ENCODE measurements around the gene WNT7A. TPM values are rescaled to one million over a fixed set of nuclear protein-coding genes. Genes with fewer than 3 reads are reported as not detected.
"Not testable (repeated sequence)": the region's sequence is repeated elsewhere in the genome, so short reads cannot be mapped to it uniquely, and the experiment has no call there.

WNT7A gene
- not detected for total RNA-seq
- long read RNA-seq = 0 reads

GRCh38 chr3:13879946-13880810, at the start of gene WNT7A:
WNT7A (minus strand) TSS chr3:13880071; CDS start chr3:13879816, 255 bp downstream.
- no peak for DNase-seq
- ATAC-seq = peak; percentile 22 to 31
- intact Hi-C loops (cut with DNase I) = loop anchor here (5.0 to 10.0 kb wide), 2 partner anchors 215 to 223 kb away; no protein-coding TSS in a partner anchor

GRCh38 chr3:13928741-13929140, 48.9 kb upstream of the WNT7A start:
- DNase-seq; ATAC-seq; intact Hi-C loops (cut with DNase I): not testable (repeated sequence)

GRCh38 chr3:13927295-13927694, 47.4 kb upstream of the WNT7A start:
- intact Hi-C loops (cut with DNase I) = no loop called here
- ATAC-seq (no peak), DNase-seq (no peak)

GRCh38 chr3:13916375-13916774, 36.5 kb upstream of the WNT7A start:
- intact Hi-C loops (cut with DNase I) = no loop called here
- ATAC-seq (no peak), DNase-seq (no peak)

GRCh38 chr3:13902648-13903238, 22.9 kb upstream of the WNT7A start:
- intact Hi-C loops (cut with DNase I) = no loop called here
- no peak for ATAC-seq
- no peak for DNase-seq

GRCh38 chr3:13901935-13902584, 22.2 kb upstream of the WNT7A start:
- ATAC-seq (no peak), DNase-seq (no peak)
- intact Hi-C loops (cut with DNase I) = no loop called here

- no peak for ATAC-seq
- intact Hi-C loops (cut with DNase I) = loop anchor here in 1 of 2 donors (10.0 kb wide), 2 partner anchors 226 to 576 kb away; partner anchors contain the start of genes CHCHD4 and TMEM43
- DNase-seq = no peak
Observed at GRCh38 chr3:13898346-13898745, 18.5 kb upstream of the WNT7A start.

- no peak for DNase-seq
- intact Hi-C loops (cut with DNase I) = loop anchor here in 1 of 2 donors (10.0 kb wide), 2 partner anchors 228 to 578 kb away; partner anchors contain the start of genes CHCHD4 and TMEM43
- ATAC-seq = peak; percentile 51 to 80
Observed at GRCh38 chr3:13896473-13897154, 16.7 kb upstream of the WNT7A start.

- intact Hi-C loops (cut with DNase I) = loop anchor here in 1 of 2 donors (10.0 kb wide), 2 partner anchors 229 to 579 kb away; partner anchors contain the start of genes CHCHD4 and TMEM43
- ATAC-seq = peak; percentile 99 to 100
- peak; percentile 97 for DNase-seq
Observed at GRCh38 chr3:13895155-13896105, 15.6 kb upstream of the WNT7A start.

GRCh38 chr3:13894807-13895154, 14.9 kb upstream of the WNT7A start:
- ATAC-seq (no peak), DNase-seq (no peak)
- intact Hi-C loops (cut with DNase I) = loop anchor here in 1 of 2 donors (10.0 kb wide), 2 partner anchors 230 to 580 kb away; partner anchors contain the start of genes CHCHD4 and TMEM43

GRCh38 chr3:13894096-13894806, 14.4 kb upstream of the WNT7A start:
- ATAC-seq (no peak), DNase-seq (no peak)
- intact Hi-C loops (cut with DNase I) = loop anchor here in 1 of 2 donors (10.0 kb wide), 2 partner anchors 231 to 581 kb away; partner anchors contain the start of genes CHCHD4 and TMEM43

GRCh38 chr3:13892304-13892703, 12.4 kb upstream of the WNT7A start:
- no peak for DNase-seq
- ATAC-seq = no peak
- intact Hi-C loops (cut with DNase I) = loop anchor here in 1 of 2 donors (10.0 kb wide), 2 partner anchors 232 to 582 kb away; partner anchors contain the start of genes CHCHD4 and TMEM43

- intact Hi-C loops (cut with DNase I) = loop anchor here in 1 of 2 donors (10.0 kb wide), 2 partner anchors 233 to 583 kb away; partner anchors contain the start of genes CHCHD4 and TMEM43
- DNase-seq (no peak), ATAC-seq (no peak)
Observed at GRCh38 chr3:13891492-13892073, 11.7 kb upstream of the WNT7A start.

- intact Hi-C loops (cut with DNase I) = loop anchor here in 1 of 2 donors (10.0 kb wide), 2 partner anchors 234 to 584 kb away; partner anchors contain the start of genes CHCHD4 and TMEM43
- ATAC-seq (no peak), DNase-seq (no peak)
Observed at GRCh38 chr3:13891017-13891392, 11.1 kb upstream of the WNT7A start.

- intact Hi-C loops (cut with DNase I) = loop anchor here in 1 of 2 donors (10.0 kb wide), 2 partner anchors 234 to 584 kb away; partner anchors contain the start of genes CHCHD4 and TMEM43
- peak in 1 of 2 donors; percentile 3 for ATAC-seq
- peak; percentile 65 for DNase-seq
Observed at GRCh38 chr3:13890377-13891016, 10.6 kb upstream of the WNT7A start.

- intact Hi-C loops (cut with DNase I) = loop anchor here in 1 of 2 donors (10.0 kb wide), 1 partner anchor 224 kb away; no protein-coding TSS in a partner anchor
- DNase-seq (no peak), ATAC-seq (no peak)
Observed at GRCh38 chr3:13888576-13888975, 8.7 kb upstream of the WNT7A start.

All from left cardiac atrium (tissue), 4 donors.